GM18870 (cell line): ENCODE data around the gene NOS3.

Source experiments
- ATAC-seq: cut with Tn5 transposase; IDR thresholded peaks from one replicate; pipeline ENCODE4 v1.9.1; 2021; ENCODE audit warnings: moderate library complexity; ENCODE audit not compliant: unreplicated experiment

The NOS3 gene

GRCh38 chr7:150978126-150978789 lies 12.6 kb upstream of the NOS3 start, which contains the start of gene KCNH2:
Gene KCNH2, minus strand, starts transcription at chr7:150978321. Its CDS starts 408 bp downstream, at chr7:150977913.
- no peak for ATAC-seq

GRCh38 chr7:150979713-150980390 lies 11.0 kb upstream of the NOS3 start:
- no peak for ATAC-seq

GRCh38 chr7:150980663-150981062 lies 10.2 kb upstream of the NOS3 start:
- ATAC-seq = no peak

- no peak for ATAC-seq
Observed at GRCh38 chr7:150981644-150982043, 9.2 kb upstream of the NOS3 start.

DNA sequence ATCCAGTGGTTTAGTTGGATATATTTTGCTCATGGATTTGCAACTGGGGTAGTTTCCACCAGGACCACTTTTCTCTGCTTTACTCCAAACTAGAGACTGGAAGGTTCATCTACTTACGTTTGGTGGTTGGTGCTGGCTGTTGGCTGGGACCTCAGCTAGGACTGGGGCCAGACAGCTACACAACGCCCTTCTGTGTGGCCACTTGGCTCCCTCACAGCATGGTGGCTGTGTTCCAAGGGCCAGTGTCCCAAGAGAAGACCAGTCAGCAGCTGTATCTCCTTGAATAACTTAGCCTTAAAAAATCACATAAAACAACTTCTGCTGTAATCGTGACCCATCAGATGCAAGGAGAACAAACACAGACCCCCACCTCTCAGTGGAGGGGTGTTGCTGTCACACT lies 8.5 kb upstream of the NOS3 start:
- no peak for ATAC-seq

DNA sequence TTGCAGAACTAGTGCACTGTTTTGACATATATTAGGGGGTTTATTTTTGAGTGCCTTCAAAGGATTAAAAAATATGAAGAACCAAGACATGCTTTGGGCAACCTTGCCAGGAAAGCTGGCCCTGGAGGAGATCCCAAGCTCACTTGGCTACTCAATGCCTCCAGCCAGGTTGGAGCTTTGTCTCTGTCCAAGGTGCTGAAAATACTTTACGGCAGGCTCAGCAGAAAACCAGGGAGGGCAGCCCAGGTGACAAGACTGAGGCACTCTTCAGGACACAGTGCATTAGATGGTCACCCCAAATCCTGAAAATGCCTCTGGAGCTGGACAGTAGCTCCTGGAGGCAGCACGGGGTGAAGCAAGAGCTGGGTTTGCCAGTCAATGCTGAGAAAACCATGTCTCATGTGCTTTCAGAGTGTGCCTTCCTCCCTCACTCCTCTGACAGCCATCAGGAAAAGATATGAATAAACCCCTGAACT lies 6.9 kb upstream of the NOS3 start:
- no peak for ATAC-seq

- no peak for ATAC-seq
Observed at GRCh38 chr7:150986099-150986512, 4.7 kb upstream of the NOS3 start.

DNA sequence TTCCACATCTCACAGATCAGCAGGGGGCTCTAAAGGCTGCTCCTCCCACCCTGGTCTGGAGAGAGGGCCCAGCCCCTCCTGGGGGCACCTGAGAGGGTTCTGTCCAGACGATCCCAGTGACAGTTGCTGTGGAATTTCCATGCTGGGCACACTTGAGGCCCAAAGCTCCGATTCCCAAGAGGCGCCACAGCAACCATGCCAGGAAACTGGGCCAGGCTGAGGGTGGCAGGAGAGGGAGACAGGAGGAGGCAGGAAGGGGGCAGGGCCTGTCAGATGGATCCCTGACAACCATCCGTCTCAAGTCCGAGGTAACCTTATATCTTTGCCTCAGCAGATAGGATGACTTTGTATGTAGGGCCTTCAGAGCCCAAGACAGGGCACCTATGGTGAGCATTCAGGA lies 4.3 kb upstream of the NOS3 start:
- ATAC-seq = no peak

- no peak for ATAC-seq
Observed at GRCh38 chr7:150988230-150989226, 2.3 kb upstream of the NOS3 start.

DNA sequence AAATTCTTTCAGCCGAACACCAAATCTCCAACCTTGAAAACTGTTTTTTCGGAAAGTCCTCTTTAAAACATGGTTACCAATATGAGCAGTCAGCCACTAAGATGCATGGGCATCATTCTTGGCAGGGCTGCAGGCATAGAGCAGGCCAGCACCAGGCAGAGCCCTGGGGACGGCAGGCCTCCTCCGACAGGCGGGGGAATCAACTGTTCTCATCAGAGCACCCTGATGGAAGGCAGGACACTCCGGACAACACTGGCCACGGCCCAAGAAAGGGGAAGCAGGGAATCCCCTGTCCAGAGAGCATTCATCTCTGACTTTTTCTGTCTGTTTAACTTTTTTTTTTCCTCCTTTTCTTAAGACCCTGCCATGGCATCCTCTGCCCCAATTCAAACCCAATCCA lies 1.4 kb upstream of the NOS3 start:
- no peak for ATAC-seq

- ATAC-seq = no peak
Observed at GRCh38 chr7:150992051-150992640, 1.3 kb downstream of the NOS3 start.

GRCh38 chr7:150992833-150993302 lies 2.1 kb downstream of the NOS3 start:
- peak; percentile 50 for ATAC-seq

DNA sequence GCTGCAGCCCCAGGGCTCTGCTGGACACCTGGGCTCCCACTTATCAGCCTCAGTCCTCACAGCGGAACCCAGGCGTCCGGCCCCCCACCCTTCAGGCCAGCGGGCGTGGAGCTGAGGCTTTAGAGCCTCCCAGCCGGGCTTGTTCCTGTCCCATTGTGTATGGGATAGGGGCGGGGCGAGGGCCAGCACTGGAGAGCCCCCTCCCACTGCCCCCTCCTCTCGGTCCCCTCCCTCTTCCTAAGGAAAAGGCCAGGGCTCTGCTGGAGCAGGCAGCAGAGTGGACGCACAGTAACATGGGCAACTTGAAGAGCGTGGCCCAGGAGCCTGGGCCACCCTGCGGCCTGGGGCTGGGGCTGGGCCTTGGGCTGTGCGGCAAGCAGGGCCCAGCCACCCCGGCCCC lies 2.7 kb downstream of the NOS3 start:
- ATAC-seq = no peak

DNA sequence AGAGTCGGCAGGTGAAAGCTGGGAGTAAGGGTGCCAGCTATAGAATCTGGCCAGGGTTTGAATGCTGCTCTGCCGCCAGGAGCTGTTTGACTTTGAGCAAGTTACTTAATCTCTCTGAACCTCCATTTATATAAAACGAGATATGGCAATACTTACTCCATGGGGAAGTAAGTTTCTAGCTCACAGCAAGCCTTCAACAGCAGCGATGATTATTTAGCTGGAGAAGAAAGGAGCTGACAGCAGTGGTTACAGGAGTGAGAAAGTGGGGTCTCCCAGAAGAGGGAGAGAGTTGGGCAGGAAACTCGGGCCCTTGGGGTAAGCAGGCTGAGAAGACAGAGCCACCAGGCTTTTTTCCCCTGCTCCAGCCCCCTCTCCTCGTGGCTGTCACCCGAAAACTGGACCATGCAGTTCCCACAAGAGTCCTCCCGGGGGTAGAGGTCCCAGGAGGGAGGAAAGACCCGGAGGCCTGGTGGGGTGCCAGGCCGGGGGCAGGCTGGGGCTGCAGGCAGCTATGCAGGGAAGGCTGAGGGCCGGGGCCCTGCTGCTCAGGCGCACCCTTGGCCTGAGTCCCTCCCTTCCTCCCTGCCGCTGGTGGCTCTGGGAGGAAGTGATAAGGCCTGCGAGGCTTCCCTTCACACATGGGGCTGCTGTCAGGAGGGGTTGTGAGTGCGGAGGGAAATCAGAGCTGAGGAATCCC lies 3.5 kb downstream of the NOS3 start:
- ATAC-seq = no peak

GRCh38 chr7:150994838-150995510 lies 4.2 kb downstream of the NOS3 start:
- no peak for ATAC-seq

- no peak for ATAC-seq
Observed at GRCh38 chr7:150996376-150997074, 5.7 kb downstream of the NOS3 start.

- no peak for ATAC-seq
Observed at GRCh38 chr7:150997075-150997511, 6.3 kb downstream of the NOS3 start.

DNA sequence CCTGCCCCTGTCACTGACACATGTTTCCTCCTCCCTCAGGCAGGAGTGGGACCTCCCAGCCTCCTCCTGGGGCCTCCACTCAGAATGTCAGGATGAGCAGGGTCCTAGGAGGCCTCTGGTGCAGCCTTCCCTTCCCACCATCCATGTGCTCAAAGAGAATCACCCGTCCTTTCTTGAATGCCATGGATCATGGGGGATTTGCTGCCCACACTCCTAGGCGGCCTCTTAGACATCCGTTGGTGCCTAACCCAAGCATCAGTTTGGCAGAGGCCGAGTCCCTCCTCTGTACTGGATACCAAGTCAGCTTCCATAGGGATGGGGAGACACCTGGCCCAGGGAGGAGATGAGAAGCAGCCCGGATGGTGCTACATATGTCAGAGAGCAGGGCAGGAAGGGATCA lies 7.0 kb downstream of the NOS3 start:
- ATAC-seq = no peak

DNA sequence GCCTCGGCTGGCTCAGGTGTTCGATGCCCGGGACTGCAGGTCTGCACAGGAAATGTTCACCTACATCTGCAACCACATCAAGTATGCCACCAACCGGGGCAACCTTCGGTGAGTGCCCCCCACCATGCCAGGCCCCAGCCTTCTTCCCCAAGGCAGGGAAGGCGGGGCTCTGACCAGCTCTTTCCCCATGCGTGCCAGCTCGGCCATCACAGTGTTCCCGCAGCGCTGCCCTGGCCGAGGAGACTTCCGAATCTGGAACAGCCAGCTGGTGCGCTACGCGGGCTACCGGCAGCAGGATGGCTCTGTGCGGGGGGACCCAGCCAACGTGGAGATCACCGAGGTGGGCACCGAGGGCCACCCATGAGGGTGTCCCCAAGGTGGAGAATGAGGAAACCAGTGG lies 7.5 kb downstream of the NOS3 start:
- ATAC-seq = no peak
